Right cardiac atrium (tissue), 5 donors: ENCODE data around the gene ARHGDIB. TPM values are rescaled to one million over a fixed set of nuclear protein-coding genes. Genes with fewer than 3 reads are reported as not detected.

Source experiments
- ATAC-seq, 2 donors: fragments of 200-7000 bp; cut with Tn5 transposase; one replicate each; pipeline versions ENCODE4 v1.8.0 to v1.9.1; 2020; ENCODE audit warnings: moderate library complexity in 2 of 2, mild to moderate bottlenecking in 1 of 2
- DNase-seq, 3 donors: peaks; one replicate each; pipeline ENCODE4 v3.0.0-alpha.2; 2020
- H3K27ac ChIP-seq: one replicate; pipeline ENCODE4 v1.5.1; 2013; ENCODE audit warnings: mild to moderate bottlenecking, low read length, control low read depth, moderate library complexity
- H3K27me3 ChIP-seq: one replicate; pipeline ENCODE4 v1.6.1; 2013; ENCODE audit not compliant: control insufficient read depth, insufficient read depth
- H3K4me1 ChIP-seq: one replicate; pipeline ENCODE4 v1.6.1; 2013; ENCODE audit warnings: low read length; ENCODE audit not compliant: control insufficient read depth, insufficient read depth
- H3K4me3 ChIP-seq: one replicate; pipeline ENCODE4 v1.5.1; 2013; ENCODE audit warnings: low read length, control low read depth
- H3K9me3 ChIP-seq: one replicate; pipeline ENCODE4 v1.6.1; 2013; ENCODE audit warnings: low read length; ENCODE audit not compliant: control insufficient read depth
- WGBS: extraction: QIAGEN DNeasy Blood & Tissue Kit; methylation state at CpG from one replicate; pipeline ENCODE4 v1.1.7; 2013; 5-methylcytosine and 5-hydroxymethylcytosine counted together
- intact Hi-C, 4 donors: fragments of 100-400 bp; cut with DNase I; formaldehyde crosslinking; loops; one replicate each; pipeline versions ENCODE4 v1.11.0 to v1.14.0; 2022 to 2023
- polyA plus RNA-seq: library from polyadenylated mRNA; stranded (reverse); fragments of 200-250 nt; gene quantifications from one replicate; pipeline ENCODE4 v1.2.3, GENCODE V29; 2013
- total RNA-seq, 4 donors: library from RNA; stranded (reverse); fragmentation: NEBNext Ultra II Directional; extraction: Animal tissue kit (Norgen Biotek cat#: 25700); gene quantifications; one replicate each; pipeline ENCODE4 v1.2.1, GENCODE V29; 2021
- donor health status: healthy with polysubstance abuse.
- donor health status: DM: no; HTN: yes; CAD: no.
- donor health status: DM: no; HTN: no; CAD: no.
- donor health status: DM: no; HTN: yes; CAD: no; lungs with severe emphysema.
- donor health status: DM: yes; HTN: yes; CAD: no.

The ARHGDIB gene
- total and polyA plus RNA-seq, 5 donors: 45.6 to 73.5 (median 66.8) TPM

GRCh38 chr12:14995583-14996425 lies 34.4 kb upstream of the ARHGDIB start:
- no peaks in the 10 kb centered on the region for H3K9me3 ChIP-seq
- no peak overlapping the region for H3K4me3 ChIP-seq
- H3K4me1 ChIP-seq: peaks cover 2% of the 10 kb centered on the region
- 90% methylated on average over 3 of the region's 3 CpGs for WGBS
- intact Hi-C loops: loop anchor here (2.0 to 5.0 kb wide), 3 partner anchors 149 to 274 kb away; no protein-coding TSS in a partner anchor
- no peak for DNase-seq
- ATAC-seq: no peak
- H3K27ac ChIP-seq: no peak overlapping the region
- H3K27me3 ChIP-seq: no peaks in the 10 kb centered on the region

GRCh38 chr12:14994610-14995009 lies 33.2 kb upstream of the ARHGDIB start:
- DNase-seq: no peak
- no peak for ATAC-seq
- Histone ChIP-seq H3K4me1 (peaks cover 2% of the 10 kb centered on the region), H3K27me3 (no peaks in the 10 kb centered on the region), H3K9me3 (no peaks in the 10 kb centered on the region), H3K4me3 (no peak overlapping the region), H3K27ac (no peak overlapping the region)
- intact Hi-C loops: loop anchor here in 3 of 4 donors (5.0 kb wide), 3 partner anchors 147 to 272 kb away; partner anchors contain the start of gene ART4 (in 1 of the 3)
- WGBS: 68% methylated on average over 3 of the region's 3 CpGs

GRCh38 chr12:14993537-14994266 lies 32.3 kb upstream of the ARHGDIB start:
- Histone ChIP-seq H3K27ac (no peak overlapping the region), H3K4me3 (no peak overlapping the region), H3K9me3 (no peaks in the 10 kb centered on the region), H3K27me3 (no peaks in the 10 kb centered on the region), H3K4me1 (peaks cover 4% of the 10 kb centered on the region)
- DNase-seq: peak in 2 of 3 donors; percentile 16 to 23
- peak; percentile 35 to 45 for ATAC-seq
- intact Hi-C loops: loop anchor here in 1 of 4 donors (5.0 kb wide), 1 partner anchor 151 kb away; the partner anchor contains the start of gene ART4
- 61% methylated on average over 4 of the region's 4 CpGs for WGBS

GRCh38 chr12:14993117-14993516 lies 31.7 kb upstream of the ARHGDIB start:
- WGBS: 85% methylated on average over 5 of the region's 5 CpGs
- ATAC-seq (no peak), DNase-seq (no peak)
- Histone ChIP-seq H3K27ac (no peak overlapping the region), H3K27me3 (no peaks in the 10 kb centered on the region), H3K4me3 (no peak overlapping the region), H3K9me3 (no peaks in the 10 kb centered on the region), H3K4me1 (peaks cover 4% of the 10 kb centered on the region)
- intact Hi-C loops: loop anchor here in 1 of 4 donors (5.0 kb wide), 1 partner anchor 151 kb away; the partner anchor contains the start of gene ART4

- no peak overlapping the region for H3K4me3 ChIP-seq
- WGBS: 96% methylated on average over 3 of the region's 3 CpGs
- peaks cover 4% of the 10 kb centered on the region for H3K4me1 ChIP-seq
- no peaks in the 10 kb centered on the region for H3K9me3 ChIP-seq
- H3K27me3 ChIP-seq: no peaks in the 10 kb centered on the region
- no peak for DNase-seq
- H3K27ac ChIP-seq: no peak overlapping the region
- no peak for ATAC-seq
- intact Hi-C loops: loop anchor here in 1 of 4 donors (5.0 kb wide), 1 partner anchor 150 kb away; the partner anchor contains the start of gene ART4
These were observed 31.3 kb upstream of the ARHGDIB start for GRCh38 chr12:14992673-14993072.

- H3K27me3 ChIP-seq: no peaks in the 10 kb centered on the region
- no peaks in the 10 kb centered on the region for H3K9me3 ChIP-seq
- ATAC-seq: no peak
- no peak overlapping the region for H3K27ac ChIP-seq
- H3K4me1 ChIP-seq: peaks cover 4% of the 10 kb centered on the region
- intact Hi-C loops: loop anchor here in 1 of 4 donors (5.0 kb wide), 1 partner anchor 149 kb away; the partner anchor contains the start of gene ART4
- DNase-seq: no peak
- H3K4me3 ChIP-seq: no peak overlapping the region
These were observed 29.7 kb upstream of the ARHGDIB start for GRCh38 chr12:14991069-14991468.

GRCh38 chr12:14989790-14990189 lies 28.4 kb upstream of the ARHGDIB start:
- peaks cover 2% of the 10 kb centered on the region for H3K4me1 ChIP-seq
- no peaks in the 10 kb centered on the region for H3K27me3 ChIP-seq
- DNase-seq: no peak
- H3K27ac ChIP-seq: no peak overlapping the region
- WGBS: 13% methylated on average over 1 of the region's 1 CpG
- intact Hi-C loops: loop anchor here in 1 of 4 donors (5.0 kb wide), 1 partner anchor 147 kb away; the partner anchor contains the start of gene ART4
- no peak overlapping the region for H3K4me3 ChIP-seq
- no peak for ATAC-seq
- H3K9me3 ChIP-seq: no peaks in the 10 kb centered on the region

- ATAC-seq (no peak), DNase-seq (no peak)
- intact Hi-C loops: no loop called here
- no peaks in the 10 kb centered on the region for H3K9me3 ChIP-seq
- H3K27ac ChIP-seq: no peak overlapping the region
- WGBS: 82% methylated on average over 3 of the region's 3 CpGs
- H3K4me3 ChIP-seq: no peak overlapping the region
- H3K4me1 ChIP-seq: peaks cover 2% of the 10 kb centered on the region
- no peaks in the 10 kb centered on the region for H3K27me3 ChIP-seq
These were observed 26.6 kb upstream of the ARHGDIB start for GRCh38 chr12:14988035-14988434.

- intact Hi-C loops: no loop called here
- whole genome bisulfite sequencing: 52% methylated on average over 4 of the region's 4 CpGs
- no peak overlapping the region for H3K4me3 ChIP-seq
- no peak for ATAC-seq
- peaks cover 2% of the 10 kb centered on the region for H3K4me1 ChIP-seq
- H3K27ac ChIP-seq: no peak overlapping the region
- no peak for DNase-seq
- H3K27me3 ChIP-seq: no peaks in the 10 kb centered on the region
- H3K9me3 ChIP-seq: no peaks in the 10 kb centered on the region
These were observed 25.0 kb upstream of the ARHGDIB start for GRCh38 chr12:14986449-14986848.

GRCh38 chr12:14984766-14985285 lies 23.4 kb upstream of the ARHGDIB start:
- H3K9me3 ChIP-seq: no peaks in the 10 kb centered on the region
- intact Hi-C loops: no loop called here
- H3K4me1 ChIP-seq: peaks cover 2% of the 10 kb centered on the region
- no peak overlapping the region for H3K4me3 ChIP-seq
- ATAC-seq (no peak), DNase-seq (no peak)
- 52% methylated on average over 1 of the region's 1 CpG for WGBS
- H3K27ac ChIP-seq: no peak overlapping the region
- no peaks in the 10 kb centered on the region for H3K27me3 ChIP-seq

- intact Hi-C loops: no loop called here
- ATAC-seq (no peak), DNase-seq (no peak)
- Histone ChIP-seq H3K4me1 (no peaks in the 10 kb centered on the region), H3K27me3 (no peaks in the 10 kb centered on the region), H3K27ac (no peak overlapping the region), H3K9me3 (no peaks in the 10 kb centered on the region), H3K4me3 (no peak overlapping the region)
- WGBS: 50% methylated on average over 1 of the region's 1 CpG
These were observed 22.6 kb upstream of the ARHGDIB start for GRCh38 chr12:14984036-14984435.
